ENCODE measurements around the gene ARHGAP15. TPM values are rescaled to one million over a fixed set of nuclear protein-coding genes. Genes with fewer than 3 reads are reported as not detected.

Gene ARHGAP15
- total and polyA plus RNA-seq, 10 donors: 55.8 to 219 (median 130) TPM

GRCh38 chr2:143165291-143165690 is 36.1 kb downstream of the ARHGAP15 start:
- no peaks in the 10 kb centered on the region for H3K9me3 ChIP-seq
- peaks cover 0 to 34% (median 5%) of the 10 kb centered on the region in 6 donors for H3K36me3 ChIP-seq
- peak overlapping the region in 3 of 8 donors; percentile 1 to 60 (median 55) for H3K27ac ChIP-seq
- H3K4me3 ChIP-seq: no peak overlapping the region
- H3K27me3 ChIP-seq (replicated peaks in 1 of 7): no peaks in the 10 kb centered on the region
- intact Hi-C loops (cut with DNase I; ENCODE audit: low total_unique reads): no loop called here
- 71 to 90% (median 78%) methylated on average over 1 of the region's 1 CpG for WGBS, 5 donors
- no peak for DNase-seq
- H3K4me1 ChIP-seq: peaks cover 5 to 79% (median 38%) of the 10 kb centered on the region in 6 donors
- TF ChIP-seq CTCF (IDR thresholded peaks at IDR 0.05 in 8 of 11, conservative IDR thresholded peaks at IDR 0.05 in 3 of 11): no peak
- TF ChIP-seq POLR2AphosphoS5 (IDR thresholded peaks at IDR 0.05): no peak
- no peak for TF ChIP-seq POLR2A (IDR thresholded peaks at IDR 0.05)

GRCh38 chr2:143169105-143169504 is 39.9 kb downstream of the ARHGAP15 start:
- whole genome bisulfite sequencing, 5 donors: 90 to 100% (median 97%) methylated on average over 1 of the region's 1 CpG

GRCh38 chr2:143171817-143172216 is 42.6 kb downstream of the ARHGAP15 start:
- Histone ChIP-seq H3K4me1 (peaks cover 3 to 64% (median 10%) of the 10 kb centered on the region in 6 donors), H3K36me3 (peaks cover 0 to 43% (median 2%) of the 10 kb centered on the region in 6 donors), H3K4me3 (no peak overlapping the region), H3K27me3 (replicated peaks in 1 of 7) (no peaks in the 10 kb centered on the region), H3K9me3 (no peaks in the 10 kb centered on the region), H3K27ac (no peak overlapping the region)
- DNase-seq: no peak
- peak in 2 of 11 experiments; percentile 19 to 20 for TF ChIP-seq CTCF (IDR thresholded peaks at IDR 0.05 in 8 of 11, conservative IDR thresholded peaks at IDR 0.05 in 3 of 11)
- TF ChIP-seq POLR2AphosphoS5 (IDR thresholded peaks at IDR 0.05): no peak
- 62 to 83% (median 79%) methylated on average over 2 of the region's 2 CpGs for WGBS, 5 donors
- intact Hi-C loops (cut with DNase I; ENCODE audit: low total_unique reads): no loop called here

More at GRCh38 chr2:143169105-143169504, 39.9 kb downstream of the ARHGAP15 start:
- peaks cover 0 to 43% (median 2%) of the 10 kb centered on the region in 6 donors for H3K36me3 ChIP-seq
- H3K27me3 ChIP-seq (replicated peaks in 1 of 7): no peaks in the 10 kb centered on the region
- H3K4me1 ChIP-seq: peaks cover 0 to 60% (median 14%) of the 10 kb centered on the region in 6 donors
- no peaks in the 10 kb centered on the region for H3K9me3 ChIP-seq
- H3K4me3 ChIP-seq: no peak overlapping the region
- TF ChIP-seq CTCF (IDR thresholded peaks at IDR 0.05 in 8 of 11, conservative IDR thresholded peaks at IDR 0.05 in 3 of 11) (no peak), POLR2A (IDR thresholded peaks at IDR 0.05) (no peak), POLR2AphosphoS5 (IDR thresholded peaks at IDR 0.05) (no peak)
- DNase-seq: no peak
- intact Hi-C loops (cut with DNase I; ENCODE audit: low total_unique reads): no loop called here
- no peak overlapping the region for H3K27ac ChIP-seq

GRCh38 chr2:143175438-143175837 is 46.2 kb downstream of the ARHGAP15 start:
- H3K27ac ChIP-seq: peak overlapping the region in 4 of 8 donors; percentile 14 to 86 (median 57)
- DNase-seq: no peak
- TF ChIP-seq POLR2A (IDR thresholded peaks at IDR 0.05) (no peak), POLR2AphosphoS5 (IDR thresholded peaks at IDR 0.05) (no peak), CTCF (IDR thresholded peaks at IDR 0.05 in 8 of 11, conservative IDR thresholded peaks at IDR 0.05 in 3 of 11) (no peak)
- peaks cover 0 to 5% (median 3%) of the 10 kb centered on the region in 8 donors for H3K9me3 ChIP-seq
- H3K27me3 ChIP-seq (replicated peaks in 1 of 7): no peaks in the 10 kb centered on the region
- intact Hi-C loops (cut with DNase I; ENCODE audit: low total_unique reads): no loop called here
- 74 to 94% (median 91%) methylated on average over 2 of the region's 2 CpGs for WGBS, 5 donors
- H3K4me3 ChIP-seq: no peak overlapping the region
- peaks cover 3 to 72% (median 22%) of the 10 kb centered on the region in 6 donors for H3K4me1 ChIP-seq
- peaks cover 0 to 23% (median 0%) of the 10 kb centered on the region in 6 donors for H3K36me3 ChIP-seq

All from spleen (tissue), 11 donors.